Tibial nerve (tissue), 3 donors: ENCODE results near the gene ANOS1.

ENCODE experiments used
- CTCF ChIP-seq, 5 experiments: fragments of 200-600 bp in 3 of 5; fragments of 450-650 bp in 2 of 5; sonication (generic) in 3 of 5; IDR thresholded peaks; one replicate each; pipeline ENCODE4 v1.5.1; 2016 to 2019; ENCODE audit warnings: antibody characterized with exemption in 5 of 5, mild to moderate bottlenecking in 3 of 5, moderate library complexity in 2 of 5
- POLR2A ChIP-seq, 2 donors: fragments of 450-650 bp; IDR thresholded peaks; one replicate each; pipeline ENCODE4 v1.6.1; 2017; ENCODE audit warnings: antibody characterized with exemption in 2 of 2, mild to moderate bottlenecking in 2 of 2, moderate library complexity in 2 of 2

DNA sequence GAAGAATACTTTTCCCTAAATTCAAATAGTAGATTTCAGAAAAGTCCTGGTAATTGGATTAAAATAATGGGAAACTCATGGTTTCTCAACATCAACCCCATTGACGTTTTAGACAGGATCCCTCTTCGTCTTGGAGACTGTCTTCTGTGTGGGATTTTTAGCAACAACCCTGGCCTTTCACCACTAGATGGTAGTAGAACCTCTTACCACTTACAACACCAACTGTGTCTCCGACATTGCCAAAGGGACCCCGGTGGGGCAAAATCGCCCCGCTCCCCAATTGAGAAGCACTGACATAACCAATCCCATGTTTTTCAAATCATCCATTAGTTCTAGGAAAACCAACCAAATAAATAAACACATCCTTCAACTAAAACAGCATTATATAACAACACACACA, 16.9 kb upstream of the ANOS1 start:
- TF ChIP-seq CTCF (IDR thresholded peaks at IDR 0.05) (peak; percentile 14 to 45 (median 39)), POLR2A (IDR thresholded peaks at IDR 0.05) (no peak)
